Suprapubic skin (tissue), 4 donors: Measurements from ENCODE around the gene DIAPH2. TPM values are rescaled to one million over a fixed set of nuclear protein-coding genes. Genes with fewer than 3 reads are reported as not detected.

ENCODE experiments used
- DNase-seq, 2 donors: peaks; one replicate each; pipeline ENCODE4 v3.0.0-alpha.2; 2019; ENCODE audit warnings: low spot score in 2 of 2
- H3K27ac ChIP-seq: fragments of 200-600 bp; sonication (generic); one replicate; pipeline ENCODE4 v1.5.1; 2019
- H3K27me3 ChIP-seq: fragments of 200-600 bp; sonication (generic); one replicate; pipeline ENCODE4 v1.5.1; 2019
- H3K36me3 ChIP-seq: fragments of 200-600 bp; sonication (generic); one replicate; pipeline ENCODE4 v1.5.1; 2019
- H3K4me1 ChIP-seq: fragments of 200-600 bp; sonication (generic); one replicate; pipeline ENCODE4 v1.5.1; 2019
- H3K4me3 ChIP-seq: fragments of 200-600 bp; sonication (generic); one replicate; pipeline ENCODE4 v1.5.1; 2019; ENCODE audit warnings: mild to moderate bottlenecking
- H3K9me3 ChIP-seq: fragments of 200-600 bp; sonication (generic); one replicate; pipeline ENCODE4 v1.5.1; 2019
- CTCF ChIP-seq, 2 donors: fragments of 200-600 bp in 1 of 2; fragments of 450-650 bp in 1 of 2; sonication (generic) in 1 of 2; IDR thresholded peaks; one replicate each; pipeline ENCODE4 v1.5.1; 2016 to 2019; ENCODE audit warnings: antibody characterized with exemption in 2 of 2, mild to moderate bottlenecking in 1 of 2, moderate library complexity in 1 of 2
- EP300 ChIP-seq: sonication (generic); formaldehyde crosslinking; IDR thresholded peaks from one replicate; pipeline ENCODE4 v1.6.1; 2017; ENCODE audit warnings: antibody characterized with exemption
- POLR2A ChIP-seq, 2 donors: fragments of 450-650 bp; IDR thresholded peaks; one replicate each; pipeline ENCODE4 v1.6.1; 2017; ENCODE audit warnings: antibody characterized with exemption in 2 of 2, mild to moderate bottlenecking in 2 of 2, moderate library complexity in 2 of 2
- POLR2AphosphoS5 ChIP-seq, 3 donors: sonication (generic); formaldehyde crosslinking; IDR thresholded peaks; one replicate each; pipeline ENCODE4 v1.6.1; 2017; ENCODE audit warnings: antibody characterized with exemption in 3 of 3
- WGBS: methylation state at CpG from one replicate; pipeline ENCODE4 v1.1.5; 2018; 5-methylcytosine and 5-hydroxymethylcytosine counted together
- total RNA-seq, 4 donors: library from RNA; depleted of rRNA; stranded (reverse); fragments of >200 nt; gene quantifications; one replicate each; pipeline ENCODE4 v1.1.0, GENCODE V29; 2016

The DIAPH2 gene
- total RNA-seq, 4 donors from 2014 or later = 17.5 to 38.7 (median 18.6) TPM

- Histone ChIP-seq H3K27ac (no peak overlapping the region), H3K4me3 (no peak overlapping the region), H3K9me3 (no peaks in the 10 kb centered on the region), H3K27me3 (no peaks in the 10 kb centered on the region), H3K4me1 (no peaks in the 10 kb centered on the region), H3K36me3 (no peaks in the 10 kb centered on the region)
- TF ChIP-seq POLR2A (IDR thresholded peaks at IDR 0.05) (no peak), EP300 (no peak), POLR2AphosphoS5 (IDR thresholded peaks at IDR 0.05) (no peak), CTCF (IDR thresholded peaks at IDR 0.05) (no peak)
- 87% methylated on average over 3 of the region's 3 CpGs for whole genome bisulfite sequencing
- DNase-seq = no peak
These were observed 362.2 kb downstream of the DIAPH2 start for GRCh38 chrX:97046867-97047266.

GRCh38 chrX:97050392-97050791 is 365.8 kb downstream of the DIAPH2 start:
- no peaks in the 10 kb centered on the region for H3K27me3 ChIP-seq
- no peak overlapping the region for H3K4me3 ChIP-seq
- WGBS = 33% methylated on average over 2 of the region's 2 CpGs
- H3K27ac ChIP-seq = no peak overlapping the region
- no peaks in the 10 kb centered on the region for H3K36me3 ChIP-seq
- H3K9me3 ChIP-seq = no peaks in the 10 kb centered on the region
- H3K4me1 ChIP-seq = no peaks in the 10 kb centered on the region
- no peak for DNase-seq
- TF ChIP-seq CTCF (IDR thresholded peaks at IDR 0.05) (no peak), POLR2AphosphoS5 (IDR thresholded peaks at IDR 0.05) (no peak), EP300 (no peak), POLR2A (IDR thresholded peaks at IDR 0.05) (no peak)

GRCh38 chrX:97057349-97057909 is 372.8 kb downstream of the DIAPH2 start:
- H3K36me3 ChIP-seq = no peaks in the 10 kb centered on the region
- DNase-seq = no peak
- WGBS = 56% methylated on average over 4 of the region's 4 CpGs
- no peaks in the 10 kb centered on the region for H3K27me3 ChIP-seq
- TF ChIP-seq EP300 (no peak), POLR2A (IDR thresholded peaks at IDR 0.05) (no peak), CTCF (IDR thresholded peaks at IDR 0.05) (no peak), POLR2AphosphoS5 (IDR thresholded peaks at IDR 0.05) (no peak)
- no peak overlapping the region for H3K27ac ChIP-seq
- H3K9me3 ChIP-seq = no peaks in the 10 kb centered on the region
- no peaks in the 10 kb centered on the region for H3K4me1 ChIP-seq
- H3K4me3 ChIP-seq = no peak overlapping the region

DNA sequence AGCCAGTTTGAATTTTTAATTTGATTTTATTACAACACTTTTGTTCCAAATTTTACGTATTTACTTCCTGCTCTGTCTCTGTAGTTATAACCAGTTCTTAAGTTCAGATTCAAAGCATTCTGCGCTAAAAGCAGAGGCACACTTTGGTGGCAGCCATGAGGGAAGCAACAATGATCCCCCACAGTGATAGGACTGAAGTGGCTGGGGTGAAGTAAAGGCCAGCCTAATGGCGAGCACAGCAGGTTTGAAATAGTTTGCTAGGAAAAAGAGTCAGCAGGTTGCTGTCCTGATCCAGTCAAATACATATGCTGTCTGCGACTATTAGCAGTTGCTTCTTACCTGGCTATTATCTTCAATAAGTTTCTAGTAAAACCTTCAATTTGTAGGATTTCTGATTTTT is 375.4 kb downstream of the DIAPH2 start:
- no peak for DNase-seq
- TF ChIP-seq POLR2A (IDR thresholded peaks at IDR 0.05) = no peak
- TF ChIP-seq POLR2AphosphoS5 (IDR thresholded peaks at IDR 0.05) = no peak
- no peak for TF ChIP-seq EP300
- TF ChIP-seq CTCF (IDR thresholded peaks at IDR 0.05) = no peak
- H3K27ac ChIP-seq = no peak overlapping the region
- 63% methylated on average over 4 of the region's 4 CpGs for WGBS
- H3K4me1 ChIP-seq = no peaks in the 10 kb centered on the region
- no peak overlapping the region for H3K4me3 ChIP-seq
- H3K36me3 ChIP-seq = no peaks in the 10 kb centered on the region
- H3K27me3 ChIP-seq = no peaks in the 10 kb centered on the region
- no peaks in the 10 kb centered on the region for H3K9me3 ChIP-seq

GRCh38 chrX:97065066-97065465 is 380.4 kb downstream of the DIAPH2 start:
- Histone ChIP-seq H3K9me3 (no peaks in the 10 kb centered on the region), H3K27me3 (no peaks in the 10 kb centered on the region), H3K27ac (no peak overlapping the region), H3K4me3 (no peak overlapping the region), H3K4me1 (no peaks in the 10 kb centered on the region), H3K36me3 (no peaks in the 10 kb centered on the region)
- 83% methylated on average over 5 of the region's 5 CpGs for WGBS
- no peak for DNase-seq
- TF ChIP-seq EP300 (no peak), POLR2AphosphoS5 (IDR thresholded peaks at IDR 0.05) (no peak), POLR2A (IDR thresholded peaks at IDR 0.05) (no peak), CTCF (IDR thresholded peaks at IDR 0.05) (no peak)
